Activated naive CD4-positive, alpha-beta T cell treated with anti-CD3 and anti-CD28 coated beads, Interleukin-2, amount 10 ng/mL, durations not matched to agents 5 hours and 36 hours (primary cell): ENCODE results near the gene MARK4. TPM values are rescaled to one million over a fixed set of nuclear protein-coding genes. Genes with fewer than 3 reads are reported as not detected.

ENCODE experiments used
- total RNA-seq, 2 experiments: library from RNA; stranded (reverse); gene quantifications; one replicate each; pipeline ENCODE4 v1.2.3, GENCODE V29; 2021

The MARK4 gene
- total RNA-seq, result 10 to 100 TPM; 22.1 to 25.2 TPM

DNA sequence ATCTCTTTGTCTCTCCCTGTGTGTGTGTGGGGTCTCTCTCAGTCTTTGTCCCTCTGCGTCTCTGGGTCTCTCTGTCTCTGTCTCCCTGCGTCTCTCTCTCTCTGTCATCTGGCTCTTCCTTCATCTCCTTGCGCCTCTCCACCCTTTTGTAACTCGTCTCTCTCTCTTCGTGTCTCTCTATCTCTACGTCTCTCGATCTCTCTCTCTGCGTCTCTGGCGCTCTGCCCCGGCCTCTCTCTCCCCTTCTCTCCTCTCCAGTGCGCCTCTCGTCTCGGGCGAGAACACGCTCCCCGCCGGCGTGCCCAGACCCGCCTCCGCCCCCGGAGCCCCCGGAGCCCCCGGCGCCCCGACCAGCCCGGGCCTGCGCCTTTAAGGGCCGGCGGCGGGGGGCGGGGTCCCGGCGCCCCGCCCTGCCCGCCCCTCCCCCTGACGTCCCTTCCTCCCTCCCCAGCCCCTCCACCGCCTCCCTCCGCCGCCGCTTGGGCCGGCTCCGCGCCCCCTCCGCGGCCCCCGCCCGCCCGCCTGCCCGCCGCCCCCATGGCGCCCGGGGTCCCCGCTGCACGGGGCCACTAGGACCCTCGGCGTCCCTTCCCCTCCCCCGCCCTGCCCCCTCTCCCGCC lies at the start of gene MARK4:
MARK4 (plus strand) TSS at position 440 of the 620 bp plus-strand sequence. CDS start 318 bp downstream, outside the sequence.

DNA sequence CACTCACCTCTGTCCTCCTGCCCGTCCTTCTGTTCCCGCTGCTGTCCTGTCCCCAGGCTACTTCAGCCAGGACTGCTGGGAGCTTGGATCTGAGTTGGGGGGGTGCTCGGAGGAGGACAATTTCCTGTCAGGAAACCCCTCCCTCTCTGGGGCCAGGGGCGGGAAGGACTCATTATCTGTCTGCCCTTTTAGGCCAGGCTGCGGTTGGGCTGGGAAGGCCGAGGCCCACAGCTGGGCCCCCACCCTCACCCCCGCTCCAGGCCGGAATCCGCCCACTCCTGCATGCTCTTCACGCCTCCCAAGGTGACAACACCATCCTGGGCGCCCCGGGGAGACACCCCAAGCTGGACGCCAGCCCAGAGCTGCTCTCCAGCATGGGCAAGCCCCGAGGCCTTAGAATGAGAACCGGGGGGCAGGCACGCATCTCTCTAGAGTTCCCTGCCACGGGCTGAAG lies 5.7 kb upstream of the MARK4 start, which contains the start of gene EXOC3L2:
EXOC3L2 (minus strand) TSS at position 74 of the 454 bp plus-strand sequence. CDS start 6,362 bp downstream, outside the sequence.

DNA sequence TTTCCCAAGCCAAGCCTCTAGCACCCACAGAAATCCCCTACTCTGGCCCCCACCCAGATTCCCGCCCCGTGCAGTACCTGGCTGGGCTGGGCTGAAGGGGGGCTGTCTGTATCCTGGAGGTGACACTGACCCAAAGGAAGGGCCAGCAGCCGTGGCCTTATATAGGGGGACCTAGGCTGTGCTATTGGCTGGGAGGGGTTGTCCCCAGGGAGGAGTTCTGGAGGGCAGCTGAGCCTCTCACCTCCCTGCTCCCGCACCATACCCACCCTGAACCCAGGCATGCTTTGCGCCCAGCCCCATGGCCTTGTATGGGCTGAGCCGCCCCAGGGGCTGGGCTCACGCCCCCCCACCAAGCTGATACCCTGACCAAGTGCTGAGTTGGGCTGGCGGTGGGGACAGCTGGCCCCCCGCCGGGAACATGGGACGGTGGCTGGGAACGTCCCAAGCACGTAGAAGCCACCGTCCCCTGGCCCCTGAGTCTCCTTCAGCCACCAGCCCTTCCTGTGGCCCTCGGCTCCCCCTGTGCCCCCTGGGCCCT lies 71.7 kb downstream of the MARK4 start, which contains the start of gene CKM:
CKM (minus strand) TSS at position 132 of the 538 bp plus-strand sequence. CDS start 3,162 bp downstream, outside the sequence.

DNA sequence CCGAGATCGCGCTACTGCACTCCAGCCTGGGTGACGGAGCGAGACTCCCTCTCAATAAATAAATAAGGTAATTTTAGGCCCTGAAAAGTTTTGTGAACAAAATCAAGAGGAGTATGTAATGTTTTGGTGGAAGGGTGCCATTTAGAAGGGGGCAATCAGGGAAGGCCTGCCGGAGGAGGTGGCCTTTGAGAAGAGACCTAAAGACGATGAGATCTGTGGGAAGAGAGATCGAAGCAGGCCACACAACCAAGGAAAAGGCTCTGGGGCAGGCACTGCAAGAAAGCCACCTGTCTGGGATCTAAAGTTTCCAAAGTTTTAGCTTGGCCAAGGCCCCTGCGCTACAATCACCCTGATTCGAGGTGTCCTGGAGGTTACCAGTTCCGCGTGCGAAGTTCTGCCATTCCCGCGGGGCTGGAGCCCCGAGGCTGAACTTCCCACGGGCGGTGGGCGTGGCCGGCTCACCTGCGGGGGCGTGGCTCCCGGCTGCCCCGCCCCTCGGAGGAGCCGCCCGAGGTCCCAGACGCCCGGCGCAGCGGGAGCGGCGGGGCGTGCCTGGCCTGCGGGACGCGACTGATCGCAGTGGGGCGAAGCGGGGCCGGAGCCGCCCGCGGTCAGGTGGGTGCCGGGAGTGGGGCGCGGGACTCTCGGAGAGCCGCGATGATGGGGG lies 89.3 kb downstream of the MARK4 start, which contains the start of gene KLC3:
KLC3 (plus strand) TSS at position 519 of the 667 bp plus-strand sequence. CDS start 4,792 bp downstream, outside the sequence.

Other genes with a start within 250 kb of the MARK4 start
- gene RELB, start 249.8 kb upstream of the MARK4 start, total RNA-seq, result 10 to 100 TPM; 28.5 to 28.9 TPM
- 100 to 1,000 TPM in 1 of 2 experiments, 10 to 100 TPM in 1; 94.6 to 107 TPM for gene CLASRP, start 212.2 kb upstream of the MARK4 start, total RNA-seq
- gene ZNF296, start 174.8 kb upstream of the MARK4 start, total RNA-seq, result 1 to 10 TPM; 3.1 to 3.8 TPM
- 10 to 100 TPM; 23.5 to 23.8 TPM for gene GEMIN7, start 172.0 kb upstream of the MARK4 start, total RNA-seq
- 10 to 100 TPM; 21.2 to 21.6 TPM for gene PPP1R37, start 158.1 kb upstream of the MARK4 start, total RNA-seq
- under 1 TPM; 0.24 to 0.35 TPM for gene NKPD1, start 90.3 kb upstream of the MARK4 start, total RNA-seq
- gene TRAPPC6A, start 73.0 kb upstream of the MARK4 start, total RNA-seq, result 100 to 1,000 TPM in 1 of 2 experiments, 10 to 100 TPM in 1; 97.9 to 102 TPM
- gene BLOC1S3, start 72.5 kb upstream of the MARK4 start, total RNA-seq, result 10 to 100 TPM; 16.7 to 18.7 TPM
- gene EXOC3L2, start 5.9 kb upstream of the MARK4 start, total RNA-seq, result not detected
- not detected for gene CKM, start 71.6 kb downstream of the MARK4 start, total RNA-seq
- gene KLC3, start 89.5 kb downstream of the MARK4 start, total RNA-seq, result not detected
- 10 to 100 TPM; 22.9 to 24.5 TPM for gene ERCC2, start 119.3 kb downstream of the MARK4 start, total RNA-seq
- gene PPP1R13L, start 153.8 kb downstream of the MARK4 start, total RNA-seq, result 10 to 100 TPM; 18.1 to 24.4 TPM
- gene POLR1G, start 155.4 kb downstream of the MARK4 start, total RNA-seq, result 1 to 10 TPM; 6.2 to 6.7 TPM
- 10 to 100 TPM; 58.1 to 60.7 TPM for gene ERCC1, start 172.6 kb downstream of the MARK4 start, total RNA-seq
- gene FOSB, start 216.7 kb downstream of the MARK4 start, total RNA-seq, result 1 to 10 TPM; 8.2 to 9.8 TPM
- 1 to 10 TPM; 1.8 TPM for gene RTN2, start 245.8 kb downstream of the MARK4 start, total RNA-seq
- 1 to 10 TPM; 1.4 to 2.6 TPM for gene PPM1N, start 247.2 kb downstream of the MARK4 start, total RNA-seq